ENCODE data around the gene PFKP.

Gene PFKP

GRCh38 chr10:3122486-3123205 lies 55.3 kb downstream of the PFKP start:
- no peak overlapping the region for H2AFZ ChIP-seq (ENCODE audit: low read length)
- no peak overlapping the region for H3K4me3 ChIP-seq (ENCODE audit: low read length, poor library complexity, severe bottlenecking)
- H3K9ac ChIP-seq (ENCODE audit: low read depth, low read length, poor library complexity, severe bottlenecking), result no peak overlapping the region

GRCh38 chr10:3123571-3124411 lies 56.4 kb downstream of the PFKP start:
- no peaks in the 10 kb centered on the region for H3K4me1 ChIP-seq (ENCODE audit: insufficient read depth, low read length, poor library complexity, severe bottlenecking)
- no peak for TF ChIP-seq CTCF (conservative IDR thresholded peaks at IDR 0.05; ENCODE audit: low read length)
- no peak for TF ChIP-seq EZH2phosphoT487 (IDR thresholded peaks at IDR 0.05; ENCODE audit: borderline replicate concordance)
- no peak overlapping the region for H3K4me2 ChIP-seq (ENCODE audit: low read depth, low read length, poor library complexity, severe bottlenecking)
- no peak overlapping the region for H2AFZ ChIP-seq (ENCODE audit: low read length)
- no peaks in the 10 kb centered on the region for H3F3A ChIP-seq (ENCODE audit: low read depth)
- H3K9me2 ChIP-seq (replicated peaks; ENCODE audit: low read depth, low read length), result no peaks in the 10 kb centered on the region
- no peak overlapping the region for H3K4me3 ChIP-seq (ENCODE audit: low read length, poor library complexity, severe bottlenecking)
- H3K9me3 ChIP-seq (ENCODE audit: insufficient read depth, low read depth, low read length), result no peaks in the 10 kb centered on the region
- H4K20me1 ChIP-seq (ENCODE audit: insufficient read depth, low read length, poor library complexity, severe bottlenecking), result no peaks in the 10 kb centered on the region
- H3K9ac ChIP-seq (ENCODE audit: low read depth, low read length, poor library complexity, severe bottlenecking), result no peak overlapping the region
- H3K79me2 ChIP-seq (ENCODE audit: insufficient read depth, low read length), result no peaks in the 10 kb centered on the region
- no peaks in the 10 kb centered on the region for H3K27me3 ChIP-seq (ENCODE audit: insufficient read depth, low read length, poor library complexity, severe bottlenecking)
- H3K36me3 ChIP-seq (ENCODE audit: insufficient read depth, low read length), result peaks cover 84% of the 10 kb centered on the region; the same call in 1 of the 2 replicates

More at GRCh38 chr10:3122486-3123205, 55.3 kb downstream of the PFKP start:
- no peaks in the 10 kb centered on the region for H3K9me2 ChIP-seq (replicated peaks; ENCODE audit: low read depth, low read length)
- H3K27me3 ChIP-seq (ENCODE audit: insufficient read depth, low read length, poor library complexity, severe bottlenecking), result no peaks in the 10 kb centered on the region
- TF ChIP-seq CTCF (conservative IDR thresholded peaks at IDR 0.05; ENCODE audit: low read length) (no peak), EZH2phosphoT487 (IDR thresholded peaks at IDR 0.05; ENCODE audit: borderline replicate concordance) (no peak)
- H3K36me3 ChIP-seq (ENCODE audit: insufficient read depth, low read length), result peaks cover 87% of the 10 kb centered on the region; the same call in 1 of the 2 replicates
- no peaks in the 10 kb centered on the region for H3F3A ChIP-seq (ENCODE audit: low read depth)
- H3K4me1 ChIP-seq (ENCODE audit: insufficient read depth, low read length, poor library complexity, severe bottlenecking), result no peaks in the 10 kb centered on the region
- no peaks in the 10 kb centered on the region for H3K79me2 ChIP-seq (ENCODE audit: insufficient read depth, low read length)
- no peak overlapping the region for H3K4me2 ChIP-seq (ENCODE audit: low read depth, low read length, poor library complexity, severe bottlenecking)
- H3K9me3 ChIP-seq (ENCODE audit: insufficient read depth, low read depth, low read length), result no peaks in the 10 kb centered on the region
- no peaks in the 10 kb centered on the region for H4K20me1 ChIP-seq (ENCODE audit: insufficient read depth, low read length, poor library complexity, severe bottlenecking)

- H3K36me3 ChIP-seq (ENCODE audit: insufficient read depth, low read length), result peaks cover 79% of the 10 kb centered on the region; the same call in 1 of the 2 replicates
Measured at GRCh38 chr10:3124412-3125175, 57.2 kb downstream of the PFKP start.

More at GRCh38 chr10:3124412-3125175, 57.2 kb downstream of the PFKP start:
- Histone ChIP-seq H3K9me2 (replicated peaks; ENCODE audit: low read depth, low read length) (no peaks in the 10 kb centered on the region), H3K4me3 (ENCODE audit: low read length, poor library complexity, severe bottlenecking) (no peak overlapping the region), H3K79me2 (ENCODE audit: insufficient read depth, low read length) (no peaks in the 10 kb centered on the region), H3K4me1 (ENCODE audit: insufficient read depth, low read length, poor library complexity, severe bottlenecking) (no peaks in the 10 kb centered on the region), H3K4me2 (ENCODE audit: low read depth, low read length, poor library complexity, severe bottlenecking) (no peak overlapping the region), H2AFZ (ENCODE audit: low read length) (no peak overlapping the region), H3F3A (ENCODE audit: low read depth) (no peaks in the 10 kb centered on the region), H3K9me3 (ENCODE audit: insufficient read depth, low read depth, low read length) (no peaks in the 10 kb centered on the region), H3K27me3 (ENCODE audit: insufficient read depth, low read length, poor library complexity, severe bottlenecking) (no peaks in the 10 kb centered on the region), H4K20me1 (ENCODE audit: insufficient read depth, low read length, poor library complexity, severe bottlenecking) (no peaks in the 10 kb centered on the region), H3K9ac (ENCODE audit: low read depth, low read length, poor library complexity, severe bottlenecking) (no peak overlapping the region)
- TF ChIP-seq CTCF (conservative IDR thresholded peaks at IDR 0.05; ENCODE audit: low read length) (no peak), EZH2phosphoT487 (IDR thresholded peaks at IDR 0.05; ENCODE audit: borderline replicate concordance) (no peak)
